ENCODE results near the gene SAMD11.

The SAMD11 gene

GRCh38 chr1:905811-906599 lies 17.7 kb upstream of the SAMD11 start:
- DNase-seq: no peak

DNA sequence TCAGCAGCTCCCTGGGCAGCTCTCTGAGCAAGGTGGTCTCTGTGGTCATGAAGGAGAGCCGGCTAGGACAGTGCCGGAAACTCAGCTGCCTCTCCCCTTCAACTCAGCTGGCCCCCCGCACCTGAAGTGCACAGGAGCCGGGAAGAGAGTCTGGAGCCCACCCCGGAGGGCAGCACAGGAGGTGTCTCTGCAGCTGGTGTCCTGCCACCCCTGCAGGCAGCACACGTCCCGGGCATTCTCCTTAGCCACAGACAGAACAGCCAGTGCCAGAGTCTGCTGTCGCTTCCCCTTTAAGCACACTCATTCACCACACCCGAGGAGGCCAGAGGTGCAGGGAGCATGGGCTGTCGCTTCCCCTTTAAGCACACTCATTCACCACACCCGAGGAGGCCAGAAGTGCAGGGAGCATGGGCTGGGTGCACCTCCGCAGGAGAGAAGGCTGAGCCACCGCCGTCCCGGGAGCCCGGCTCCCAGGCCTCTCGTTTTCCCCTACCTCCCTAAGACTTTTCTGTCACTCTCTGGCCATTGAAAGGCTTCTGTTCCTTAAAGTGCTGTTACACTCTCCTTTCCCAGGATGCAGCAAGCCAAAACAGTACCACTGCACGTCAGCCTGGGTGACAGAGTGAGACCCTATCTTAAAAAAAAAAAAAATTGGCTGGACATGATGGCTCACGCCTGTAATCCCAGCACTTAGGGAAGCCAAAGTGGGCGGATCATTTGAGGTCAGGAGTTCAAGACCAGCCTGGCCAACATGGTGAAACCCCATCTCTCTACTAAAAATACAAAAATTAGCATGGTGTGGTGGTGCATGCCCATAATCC lies 16.9 kb upstream of the SAMD11 start:
- peak; percentile 93 for DNase-seq

DNA sequence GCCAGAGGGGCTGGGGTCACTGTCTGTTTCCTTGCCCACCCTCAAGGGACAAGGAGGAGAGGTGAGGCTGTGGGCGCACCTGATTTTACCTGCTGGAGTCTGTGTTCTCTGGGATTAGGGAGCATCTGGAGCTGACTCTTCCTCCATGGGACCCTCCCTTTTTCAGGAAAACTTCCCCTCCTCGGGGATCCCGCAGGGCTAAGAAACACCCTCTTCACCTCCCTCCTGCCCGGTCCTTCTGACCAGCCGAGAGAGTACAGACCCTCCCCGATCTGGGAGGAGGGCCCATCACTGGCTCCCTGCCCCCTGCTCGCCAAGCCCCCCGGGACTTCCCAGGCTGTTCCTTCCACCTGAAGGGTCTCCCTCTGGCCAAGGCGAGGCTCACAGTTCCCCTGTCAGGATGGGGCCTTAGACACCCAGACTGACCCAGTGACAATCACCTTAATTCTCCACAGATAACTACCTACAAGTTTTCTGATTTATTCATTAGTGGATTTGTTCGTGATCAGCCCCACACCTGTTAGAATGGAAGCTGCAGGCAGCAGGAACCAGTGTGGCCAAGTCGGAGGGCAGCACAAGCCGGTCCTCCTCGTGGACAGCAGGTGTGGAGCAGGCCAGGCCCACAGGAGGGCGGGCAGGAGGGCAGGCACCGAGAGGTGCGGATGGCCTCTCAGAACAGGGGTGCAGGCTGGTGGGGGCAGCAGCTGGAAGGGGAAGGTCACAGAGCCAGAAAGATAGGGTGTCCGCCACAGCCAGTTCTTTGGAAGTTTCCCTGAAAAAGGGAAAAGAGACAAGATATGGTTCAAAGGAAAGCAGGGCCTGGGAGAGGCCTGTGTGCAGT lies 15.9 kb upstream of the SAMD11 start:
- DNase-seq: no peak

DNA sequence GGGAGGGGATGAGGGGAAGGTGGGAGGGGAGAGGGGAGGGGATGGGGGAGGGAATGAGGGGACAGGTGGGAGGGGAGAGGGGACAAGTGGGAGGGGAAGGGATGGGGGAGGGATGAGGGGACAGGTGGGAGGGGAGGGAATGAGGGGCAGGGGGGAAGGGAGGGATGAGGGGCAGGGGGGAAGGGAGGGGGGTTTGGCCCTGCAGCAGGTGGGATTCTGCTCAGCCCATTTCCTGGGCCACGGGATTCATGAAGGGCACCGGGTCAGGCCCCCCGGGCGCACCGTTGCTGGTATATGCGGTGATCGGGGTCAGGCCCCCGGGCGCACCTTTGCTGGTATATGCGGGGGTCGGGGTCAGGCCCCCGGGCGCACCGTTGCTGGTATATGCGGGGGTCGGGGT lies 15.1 kb upstream of the SAMD11 start:
- no peak for DNase-seq

DNA sequence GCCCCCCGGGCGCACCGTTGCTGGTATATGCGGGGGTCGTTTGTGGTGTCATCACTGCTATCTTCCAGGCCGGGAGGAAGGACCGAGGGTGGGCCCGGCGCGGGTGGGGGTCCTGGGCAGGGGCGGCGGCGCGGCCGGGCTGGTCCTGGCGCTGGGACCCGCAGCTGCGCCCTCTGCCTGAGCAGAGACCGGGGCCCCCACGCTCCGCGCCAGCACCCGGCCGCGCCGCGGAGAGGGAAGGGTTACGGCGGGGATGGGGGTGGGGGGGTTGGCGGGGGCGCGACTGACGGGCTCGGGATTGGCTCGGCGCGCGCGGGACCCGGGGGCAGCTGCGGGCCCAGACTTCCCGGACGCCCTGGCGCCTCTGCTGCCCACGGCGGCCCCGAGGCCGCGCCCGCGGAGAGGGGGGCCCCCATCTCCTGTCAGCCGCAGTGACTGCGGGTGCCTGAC lies 13.8 kb upstream of the SAMD11 start:
- DNase-seq: no peak

GRCh38 chr1:910311-910880 lies 13.3 kb upstream of the SAMD11 start:
- no peak for DNase-seq

GRCh38 chr1:910881-911721 lies 12.6 kb upstream of the SAMD11 start:
- peak; percentile 68 for DNase-seq

- DNase-seq: no peak
Measured at GRCh38 chr1:911875-912739, 11.6 kb upstream of the SAMD11 start.

DNA sequence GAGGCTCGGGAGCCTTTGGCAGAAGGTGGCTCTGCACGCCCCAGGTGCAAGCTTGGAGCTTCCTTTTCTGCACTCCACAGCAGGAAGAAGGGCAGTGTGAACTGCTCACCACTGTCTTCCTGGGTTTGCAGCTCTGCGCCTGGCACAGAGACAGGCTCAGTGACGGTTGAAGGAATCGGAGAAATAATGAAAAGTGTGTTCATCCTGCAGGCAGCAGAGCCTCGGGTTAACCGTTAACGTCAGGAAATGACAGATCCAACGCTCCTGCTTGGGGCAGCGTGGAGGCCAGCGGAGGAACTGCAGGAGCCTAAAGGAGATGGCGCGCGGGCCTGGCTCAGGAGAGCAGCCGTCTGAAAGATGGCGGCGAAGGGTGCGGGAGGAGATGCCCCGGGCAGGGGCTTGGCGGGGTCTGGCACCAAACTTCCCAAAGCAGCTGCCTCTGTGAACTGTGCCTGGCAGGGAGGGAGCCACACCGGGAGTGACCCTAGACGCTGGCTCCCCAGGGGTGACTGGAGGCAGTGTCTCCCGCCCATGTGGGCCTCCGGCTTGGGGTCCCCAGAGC lies 10.9 kb upstream of the SAMD11 start:
- DNase-seq: peak; percentile 64

DNA sequence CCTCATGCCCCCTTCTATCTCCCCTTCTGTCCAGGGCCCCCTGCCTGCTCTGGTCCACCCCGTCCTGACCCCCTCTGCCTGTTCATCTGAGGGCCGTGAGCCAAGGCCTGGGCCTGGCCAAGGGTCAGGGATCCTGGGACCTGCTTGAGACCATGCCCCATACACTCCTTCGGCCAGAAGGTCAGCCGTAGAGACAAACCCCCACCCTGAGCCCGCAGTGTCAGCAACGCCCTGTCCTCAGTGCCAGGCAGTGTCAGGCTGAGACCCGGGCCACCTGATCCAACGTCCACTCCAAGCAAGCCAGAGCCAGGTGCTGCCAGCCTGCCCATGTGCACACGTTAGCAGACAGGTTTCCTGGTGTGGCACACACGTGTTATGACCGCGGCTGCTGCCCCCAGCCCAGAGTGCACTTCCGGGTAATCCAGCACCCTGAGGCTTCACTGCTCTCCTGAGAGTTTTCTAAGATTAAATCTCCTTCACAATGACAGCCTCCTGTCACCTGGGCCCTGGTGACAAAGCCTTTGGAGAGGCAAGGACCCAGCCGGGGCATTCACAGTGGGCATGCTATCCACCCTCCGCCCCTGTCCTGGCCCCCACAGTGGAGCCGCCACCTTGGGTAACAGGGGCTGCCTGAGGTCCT lies 10.1 kb upstream of the SAMD11 start:
- DNase-seq: no peak

DNA sequence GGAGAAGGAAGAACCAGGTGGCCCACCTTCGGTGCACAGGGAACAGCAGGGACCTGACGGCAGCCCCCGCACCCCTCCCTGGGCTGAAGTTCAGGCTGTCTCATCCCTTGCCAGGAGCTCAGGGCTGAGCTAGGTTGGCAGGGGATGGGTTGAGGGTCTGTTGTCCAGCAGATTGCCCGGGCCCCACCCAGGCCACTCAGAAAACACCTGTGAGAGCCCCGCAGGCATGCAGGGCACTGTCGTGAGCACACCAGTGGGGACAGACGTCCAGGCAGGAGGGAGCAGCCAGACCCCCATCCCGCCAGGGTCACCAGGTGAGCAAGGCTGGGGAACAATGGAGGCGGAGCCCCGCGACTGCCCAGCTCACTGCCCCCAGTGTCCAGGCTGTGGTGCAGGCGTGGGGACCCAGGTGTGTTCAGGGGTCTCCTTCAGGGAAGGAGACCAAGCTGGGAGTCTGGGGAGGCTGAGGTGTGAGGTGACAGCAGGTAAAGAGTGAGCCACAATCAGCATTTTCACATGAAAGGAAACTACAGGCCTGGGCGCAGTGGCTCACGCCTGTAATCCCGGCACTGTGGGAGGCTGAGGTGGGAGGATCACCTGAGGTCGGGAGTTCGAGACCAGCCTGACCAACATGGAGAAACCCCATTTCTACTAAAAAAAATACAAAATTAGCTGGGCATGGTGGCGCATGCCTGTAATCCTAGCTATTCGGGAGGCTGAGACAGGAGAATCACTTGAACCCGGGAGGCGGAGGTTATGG lies 9.4 kb upstream of the SAMD11 start:
- DNase-seq: no peak

GRCh38 chr1:914891-915280 lies 8.8 kb upstream of the SAMD11 start:
- no peak for DNase-seq

- DNase-seq: no peak
Measured at GRCh38 chr1:915295-916172, 8.2 kb upstream of the SAMD11 start.

DNA sequence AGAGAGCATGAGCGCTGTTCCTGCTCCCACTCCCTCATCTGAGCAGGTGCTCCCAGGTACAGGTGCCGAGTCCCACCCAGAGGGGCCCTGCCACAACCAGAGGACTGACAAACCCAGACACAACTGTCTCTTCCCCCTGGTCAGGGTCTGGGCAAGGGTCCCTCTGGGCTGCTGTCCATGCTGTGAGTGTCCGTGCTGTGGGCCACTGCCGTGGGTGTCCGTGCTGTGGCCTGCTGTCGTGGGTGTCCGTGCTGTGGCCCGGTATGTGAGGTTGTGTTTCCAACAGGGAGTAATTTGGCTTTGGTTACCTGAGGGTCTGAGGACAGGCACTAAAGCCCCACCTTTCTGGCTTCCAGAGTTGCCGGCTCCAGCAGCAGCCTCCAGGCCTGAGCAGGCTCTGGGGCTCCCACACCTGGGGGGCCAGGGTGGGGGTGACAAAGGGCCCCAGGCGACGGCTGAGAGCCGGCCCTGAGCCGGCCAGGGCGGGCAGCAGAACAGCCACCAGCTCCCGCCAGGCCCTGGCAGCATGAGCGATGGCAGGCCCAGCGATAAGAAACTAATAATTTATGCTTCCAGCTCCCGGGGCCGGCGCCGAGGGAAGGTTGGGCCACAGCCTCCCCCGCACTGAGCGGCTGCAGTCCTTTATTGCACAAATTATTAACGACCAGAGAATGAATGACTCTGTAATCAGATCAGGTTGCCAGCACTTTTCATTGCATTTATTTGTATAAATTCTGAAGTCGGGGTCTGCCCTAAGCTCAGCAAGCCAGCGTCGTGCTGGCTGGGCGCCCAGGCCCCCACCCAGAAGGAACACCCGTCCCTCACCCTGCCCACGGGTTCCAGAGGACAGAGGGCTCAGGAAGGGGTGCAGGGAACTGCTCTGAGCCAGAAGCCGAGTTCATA lies 7.3 kb upstream of the SAMD11 start:
- peak; percentile 62 for DNase-seq

GRCh38 chr1:917076-917459 lies 6.7 kb upstream of the SAMD11 start:
- no peak for DNase-seq

DNA sequence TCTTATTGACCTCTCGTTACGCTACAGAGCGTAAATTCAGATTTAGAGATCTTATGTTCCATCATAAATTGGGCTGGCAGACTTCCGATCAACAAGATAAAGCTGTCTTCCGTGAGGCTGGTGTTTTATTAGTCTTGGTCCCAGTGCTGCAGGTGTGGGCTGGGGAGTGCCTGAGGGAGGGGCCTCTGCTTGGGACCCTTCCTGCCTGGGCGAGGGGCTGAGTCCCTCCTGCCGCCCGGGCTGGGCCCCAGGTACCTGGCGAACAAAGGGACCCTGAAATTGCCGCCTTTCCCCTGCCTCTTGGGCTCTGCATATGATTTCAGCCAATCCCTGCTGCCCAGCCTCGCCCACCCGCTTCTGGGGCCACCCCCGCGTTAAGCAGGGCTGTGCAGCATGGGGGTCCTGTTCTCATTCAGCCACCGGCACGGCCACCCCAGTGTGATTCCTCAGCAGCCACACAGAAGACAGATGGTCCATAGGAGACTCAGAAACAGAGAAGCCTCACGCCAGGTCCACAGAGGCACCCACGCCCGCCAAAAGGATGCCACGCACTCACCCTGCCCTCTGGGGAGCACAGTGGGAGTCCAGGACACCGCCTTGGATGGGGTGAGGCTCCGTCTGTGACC lies 6.1 kb upstream of the SAMD11 start:
- DNase-seq: no peak

DNA sequence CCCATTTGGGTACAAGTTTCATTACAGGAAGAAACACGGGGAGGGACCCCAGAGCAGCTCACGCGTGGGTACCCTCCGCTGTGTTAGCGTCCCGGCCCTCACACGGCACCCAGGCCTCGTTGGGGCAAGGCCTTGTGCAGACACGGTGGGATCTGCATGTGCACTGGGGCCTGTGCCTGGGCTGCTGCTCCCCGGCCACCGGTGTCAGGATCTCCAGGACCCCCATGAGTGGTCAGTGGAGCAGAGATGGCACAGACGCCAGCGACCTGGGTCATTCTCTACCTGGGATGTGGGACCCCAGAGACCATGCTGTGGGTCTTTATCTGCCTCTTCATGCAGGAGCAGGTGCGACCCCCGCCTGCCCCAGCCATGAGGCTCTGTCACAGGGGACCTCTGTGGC lies 5.4 kb upstream of the SAMD11 start:
- no peak for DNase-seq

Measured in hematopoietic multipotent progenitor cell treated with erythropoietin and hydrocortisone succinate and interleukin-3 and kit ligand, for 4 days (in vitro differentiated cells).